HG02588 (cell line): ENCODE data around the gene TMEM88.
A peak's percentile ranks its signal among the peaks of the same experiment; 100 is the strongest.

Experiments used
- ATAC-seq: cut with Tn5 transposase; IDR thresholded peaks from one replicate; pipeline ENCODE4 v1.9.1; 2021; ENCODE audit warnings: mild to moderate bottlenecking, moderate library complexity; ENCODE audit not compliant: unreplicated experiment

TMEM88 gene

GRCh38 chr17:7843257-7843535 lies 11.7 kb upstream of the TMEM88 start:
- peak; percentile 0 for ATAC-seq

GRCh38 chr17:7843536-7844291 lies 11.2 kb upstream of the TMEM88 start:
- peak; percentile 26 for ATAC-seq

GRCh38 chr17:7844292-7845154 lies 10.3 kb upstream of the TMEM88 start:
- peak; percentile 45 for ATAC-seq

- no peak for ATAC-seq
These were observed 9.4 kb upstream of the TMEM88 start for GRCh38 chr17:7845359-7846062.

- ATAC-seq, result no peak
These were observed 8.7 kb upstream of the TMEM88 start for GRCh38 chr17:7846063-7846735.

GRCh38 chr17:7846765-7847661 lies 7.9 kb upstream of the TMEM88 start:
- no peak for ATAC-seq

GRCh38 chr17:7848131-7848579 lies 6.7 kb upstream of the TMEM88 start:
- no peak for ATAC-seq

- ATAC-seq, result no peak
These were observed 6.1 kb upstream of the TMEM88 start for GRCh38 chr17:7848739-7849129.

GRCh38 chr17:7849130-7849750 lies 5.6 kb upstream of the TMEM88 start:
- ATAC-seq, result no peak

GRCh38 chr17:7849751-7850504 lies 4.9 kb upstream of the TMEM88 start:
- no peak for ATAC-seq

GRCh38 chr17:7850701-7851437 lies 4.0 kb upstream of the TMEM88 start:
- ATAC-seq, result no peak

GRCh38 chr17:7851438-7852261 lies 3.2 kb upstream of the TMEM88 start:
- ATAC-seq, result peak; percentile 67

- ATAC-seq, result no peak
These were observed 2.6 kb upstream of the TMEM88 start for GRCh38 chr17:7852262-7852670.

- ATAC-seq, result no peak
These were observed 1.8 kb upstream of the TMEM88 start for GRCh38 chr17:7852919-7853690.

GRCh38 chr17:7853691-7854038 lies 1.2 kb upstream of the TMEM88 start:
- ATAC-seq, result no peak

GRCh38 chr17:7854078-7854777 lies 638 bp upstream of the TMEM88 start:
- ATAC-seq, result no peak
